Endometrial microvascular endothelial cells (primary cell): ENCODE data around the gene SIPA1L2. TPM values are rescaled to one million over a fixed set of nuclear protein-coding genes. Genes with fewer than 3 reads are reported as not detected.

Experiments used
- in situ Hi-C: cut with HindIII; loops from 2 replicates; pipeline ENCODE4 v1.10.0; 2017; ENCODE audit warnings: low sequenced_read_pairs, low pct_unique_long_range_greater_than_20kb; ENCODE audit errors: inconsistent ontology term
- total RNA-seq: library from RNA; depleted of rRNA; stranded (reverse); fragments of >200 nt; gene quantifications from one replicate; pipeline ENCODE4 v1.2.3, GENCODE V29; 2015; ENCODE audit errors: inconsistent ontology term

The SIPA1L2 gene
- total RNA-seq, 1 donor from 2014 or later, result 12.4 TPM

GRCh38 chr1:232653789-232654188, 23.9 kb upstream of the SIPA1L2 start:
- in situ Hi-C loops, result no loop called here

- in situ Hi-C loops, result no loop called here
Measured at GRCh38 chr1:232650845-232651244, 20.9 kb upstream of the SIPA1L2 start.

- in situ Hi-C loops, result no loop called here
Measured at GRCh38 chr1:232650418-232650817, 20.5 kb upstream of the SIPA1L2 start.

GRCh38 chr1:232648316-232648715, 18.4 kb upstream of the SIPA1L2 start:
- in situ Hi-C loops, result no loop called here

GRCh38 chr1:232644209-232644608, 14.3 kb upstream of the SIPA1L2 start:
- in situ Hi-C loops, result no loop called here

- in situ Hi-C loops, result no loop called here
Measured at GRCh38 chr1:232643251-232643650, 13.3 kb upstream of the SIPA1L2 start.

- in situ Hi-C loops, result no loop called here
Measured at GRCh38 chr1:232641507-232641906, 11.6 kb upstream of the SIPA1L2 start.

GRCh38 chr1:232636799-232637198, 6.9 kb upstream of the SIPA1L2 start:
- in situ Hi-C loops, result no loop called here

- in situ Hi-C loops, result no loop called here
Measured at GRCh38 chr1:232635778-232636356, 5.9 kb upstream of the SIPA1L2 start.

- in situ Hi-C loops, result no loop called here
Measured at GRCh38 chr1:232635279-232635678, 5.3 kb upstream of the SIPA1L2 start.

GRCh38 chr1:232634096-232634495, 4.2 kb upstream of the SIPA1L2 start:
- in situ Hi-C loops, result no loop called here

- in situ Hi-C loops, result no loop called here
Measured at GRCh38 chr1:232630894-232631195, 912 bp upstream of the SIPA1L2 start.

GRCh38 chr1:232629250-232630046, 485 bp downstream of the SIPA1L2 start:
- in situ Hi-C loops, result loop anchor here (10.0 kb wide), 1 partner anchor 765 kb away; no protein-coding TSS in a partner anchor

- in situ Hi-C loops, result loop anchor here (10.0 kb wide), 1 partner anchor 764 kb away; no protein-coding TSS in a partner anchor
Measured at GRCh38 chr1:232628335-232629249, 1.3 kb downstream of the SIPA1L2 start.

- in situ Hi-C loops, result loop anchor here (10.0 kb wide), 1 partner anchor 763 kb away; no protein-coding TSS in a partner anchor
Measured at GRCh38 chr1:232627645-232628334, 2.1 kb downstream of the SIPA1L2 start.

- in situ Hi-C loops, result loop anchor here (10.0 kb wide), 1 partner anchor 762 kb away; no protein-coding TSS in a partner anchor
Measured at GRCh38 chr1:232627171-232627570, 2.8 kb downstream of the SIPA1L2 start.

- in situ Hi-C loops, result loop anchor here (10.0 kb wide), 1 partner anchor 762 kb away; no protein-coding TSS in a partner anchor
Measured at GRCh38 chr1:232626452-232626851, 3.5 kb downstream of the SIPA1L2 start.

GRCh38 chr1:232625319-232625868, 4.5 kb downstream of the SIPA1L2 start:
- in situ Hi-C loops, result loop anchor here (10.0 kb wide), 1 partner anchor 761 kb away; no protein-coding TSS in a partner anchor
